A673 (cell line): ENCODE data around the gene SH2D6.

ENCODE experiments used
- CTCF ChIP-seq: fragments of 300-800, 200-600 bp; sonication (generic); conservative IDR thresholded peaks from 2 replicates; pipeline ENCODE4 v1.5.1; 2017; ENCODE audit warnings: low read depth, mild to moderate bottlenecking, antibody characterized with exemption, low read length, moderate library complexity, mixed read lengths
- EZH2 ChIP-seq: fragments of 200-600 bp; sonication (generic); IDR thresholded peaks from 2 replicates; pipeline ENCODE4 v1.6.1; 2017; ENCODE audit warnings: borderline replicate concordance, low read depth, mild to moderate bottlenecking, mixed read lengths, antibody characterized with exemption, low read length; ENCODE audit not compliant: poor library complexity, severe bottlenecking

DNA sequence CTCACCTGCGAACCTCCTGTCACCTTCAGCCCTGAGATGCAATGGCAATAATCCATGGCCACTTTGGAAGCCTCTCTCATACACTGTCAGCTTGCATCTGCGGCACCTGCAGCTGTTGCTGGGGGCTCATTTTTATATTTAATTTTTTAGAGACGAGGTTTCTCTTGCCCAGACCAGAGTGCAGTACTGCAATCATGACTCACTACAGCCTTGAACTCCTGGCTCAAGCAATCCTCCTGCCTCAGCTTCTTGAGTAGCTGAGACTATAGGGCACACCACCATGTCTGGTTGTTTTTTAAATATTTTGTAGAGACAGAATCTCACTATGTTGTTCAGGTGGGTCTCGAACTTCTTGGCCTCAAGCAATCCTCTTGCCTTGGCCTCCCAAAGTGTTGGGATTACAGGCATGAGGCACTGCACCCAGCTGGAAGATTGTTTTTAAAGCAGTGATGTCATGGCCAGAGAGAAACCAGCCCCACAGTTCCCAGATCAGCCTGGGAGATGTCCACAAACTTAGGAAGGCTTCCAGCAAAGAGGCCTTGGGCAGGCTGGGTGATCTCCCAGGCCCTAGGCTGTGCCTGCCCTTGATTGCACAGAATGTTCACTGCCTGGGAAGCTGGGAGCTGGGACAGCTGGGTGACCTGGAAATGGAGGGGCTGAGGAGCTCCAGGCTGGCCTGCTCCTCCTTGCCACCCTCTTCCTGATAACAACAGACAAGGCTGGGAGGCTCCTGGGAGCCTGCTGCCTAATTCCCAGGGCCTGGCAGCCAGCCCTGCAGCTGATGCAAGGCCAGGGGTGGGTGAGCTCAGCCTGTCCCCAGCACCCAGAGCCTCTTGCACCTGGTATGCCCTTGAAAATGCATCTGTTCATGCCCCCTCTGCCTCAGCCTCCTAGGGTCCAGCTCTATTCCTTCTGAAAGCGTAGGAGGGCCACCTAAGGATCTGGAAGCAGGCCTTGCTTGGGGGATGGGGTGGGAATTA lies 27.1 kb downstream of the SH2D6 start:
- no peak for TF ChIP-seq CTCF
- no peak for TF ChIP-seq EZH2
